Measurements from ENCODE around the gene PIK3R5. TPM values are rescaled to one million over a fixed set of nuclear protein-coding genes. Genes with fewer than 3 reads are reported as not detected.

Gene PIK3R5
- total RNA-seq, 4 donors from 2014 or later = 17.8 to 62.1 (median 22.5) TPM

GRCh38 chr17:8946476-8946875 is 19.0 kb downstream of the PIK3R5 start:
- Histone ChIP-seq H3K4me1 (peaks cover 0 to 9% (median 0%) of the 10 kb centered on the region in 4 donors), H3K27me3 (no peaks in the 10 kb centered on the region), H3K4me3 (no peak overlapping the region), H3K9me3 (peaks cover 0 to 23% (median 0%) of the 10 kb centered on the region in 4 donors), H3K36me3 (no peaks in the 10 kb centered on the region), H3K27ac (no peak overlapping the region)
- 90 to 95% methylated on average over 6 of the region's 6 CpGs for WGBS, 2 donors
- TF ChIP-seq EP300 (IDR thresholded peaks at IDR 0.05) (no peak), POLR2A (IDR thresholded peaks at IDR 0.05) (no peak), CTCF (IDR thresholded peaks at IDR 0.05) (no peak)
- no peak for DNase-seq (ENCODE audit: low spot score in 2 of 2)

- no peaks in the 10 kb centered on the region for H3K27me3 ChIP-seq
- WGBS, 2 donors = 85 to 89% methylated on average over 8 of the region's 8 CpGs
- no peak for DNase-seq (ENCODE audit: low spot score in 2 of 2)
- H3K27ac ChIP-seq = no peak overlapping the region
- no peak overlapping the region for H3K4me3 ChIP-seq
- peaks cover 0 to 23% (median 0%) of the 10 kb centered on the region in 4 donors for H3K9me3 ChIP-seq
- peaks cover 0 to 10% (median 0%) of the 10 kb centered on the region in 4 donors for H3K4me1 ChIP-seq
- no peak for TF ChIP-seq POLR2A (IDR thresholded peaks at IDR 0.05)
- TF ChIP-seq EP300 (IDR thresholded peaks at IDR 0.05) = no peak
- TF ChIP-seq CTCF (IDR thresholded peaks at IDR 0.05) = no peak
- H3K36me3 ChIP-seq = no peaks in the 10 kb centered on the region
Observed at GRCh38 chr17:8946071-8946470, 19.4 kb downstream of the PIK3R5 start.

GRCh38 chr17:8944748-8945147 is 20.8 kb downstream of the PIK3R5 start:
- H3K36me3 ChIP-seq = no peaks in the 10 kb centered on the region

GRCh38 chr17:8944083-8944482 is 21.4 kb downstream of the PIK3R5 start:
- TF ChIP-seq POLR2A (IDR thresholded peaks at IDR 0.05) = no peak
- no peak for TF ChIP-seq EP300 (IDR thresholded peaks at IDR 0.05)
- no peak for TF ChIP-seq CTCF (IDR thresholded peaks at IDR 0.05)
- H3K4me1 ChIP-seq = peaks cover 0 to 17% (median 0%) of the 10 kb centered on the region in 4 donors
- no peak for DNase-seq (ENCODE audit: low spot score in 2 of 2)
- no peaks in the 10 kb centered on the region for H3K36me3 ChIP-seq
- H3K4me3 ChIP-seq = no peak overlapping the region
- H3K27me3 ChIP-seq = no peaks in the 10 kb centered on the region
- H3K27ac ChIP-seq = no peak overlapping the region
- peaks cover 0 to 20% (median 0%) of the 10 kb centered on the region in 4 donors for H3K9me3 ChIP-seq

More at GRCh38 chr17:8944748-8945147, 20.8 kb downstream of the PIK3R5 start:
- H3K9me3 ChIP-seq = peaks cover 0 to 20% (median 0%) of the 10 kb centered on the region in 4 donors
- no peaks in the 10 kb centered on the region for H3K27me3 ChIP-seq
- H3K4me1 ChIP-seq = peaks cover 0 to 17% (median 0%) of the 10 kb centered on the region in 4 donors
- H3K27ac ChIP-seq = no peak overlapping the region
- no peak overlapping the region for H3K4me3 ChIP-seq
- TF ChIP-seq EP300 (IDR thresholded peaks at IDR 0.05) = peak in 1 of 2 donors; percentile 30
- TF ChIP-seq CTCF (IDR thresholded peaks at IDR 0.05) = no peak
- DNase-seq (ENCODE audit: low spot score in 2 of 2) = no peak
- WGBS, 2 donors = 87 to 89% methylated on average over 4 of the region's 4 CpGs

- WGBS, 2 donors = 55% methylated on average over 8 of the region's 8 CpGs
- H3K27me3 ChIP-seq = no peaks in the 10 kb centered on the region
- TF ChIP-seq POLR2A (IDR thresholded peaks at IDR 0.05) = no peak
- TF ChIP-seq EP300 (IDR thresholded peaks at IDR 0.05) = no peak
- no peak for TF ChIP-seq CTCF (IDR thresholded peaks at IDR 0.05)
- no peaks in the 10 kb centered on the region for H3K36me3 ChIP-seq
- H3K27ac ChIP-seq = no peak overlapping the region
- no peak for DNase-seq (ENCODE audit: low spot score in 2 of 2)
- no peak overlapping the region for H3K4me3 ChIP-seq
- H3K9me3 ChIP-seq = peaks cover 0 to 20% (median 0%) of the 10 kb centered on the region in 4 donors
- peaks cover 0 to 17% (median 0%) of the 10 kb centered on the region in 4 donors for H3K4me1 ChIP-seq
Observed at GRCh38 chr17:8941980-8942622, 23.4 kb downstream of the PIK3R5 start.

Data from tibial nerve (tissue), 4 donors.